ENCODE results near the gene ADORA2A.

DNA sequence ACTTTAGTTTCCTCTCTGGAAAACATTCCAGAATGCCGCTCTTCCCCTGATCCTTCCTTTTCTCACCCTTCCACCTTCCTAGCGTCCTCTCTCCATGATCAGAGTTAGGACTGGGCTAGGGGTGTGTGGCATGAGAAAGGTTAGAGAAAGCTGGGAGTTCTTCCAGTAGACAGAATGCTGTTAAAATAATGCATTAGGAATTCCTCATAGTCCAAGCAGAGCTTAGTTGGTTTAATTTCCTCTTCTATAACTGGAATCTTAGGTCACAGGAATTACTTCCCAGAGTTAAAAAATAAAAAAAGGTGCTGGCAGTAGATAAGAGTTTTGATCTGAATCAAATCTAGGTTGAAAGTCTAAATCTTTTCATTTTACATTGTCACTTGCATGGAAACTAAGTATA, 37.2 kb upstream of the ADORA2A start:
- no peak for TF ChIP-seq CTCF (IDR thresholded peaks at IDR 0.05; ENCODE audit: insufficient read depth, low read length, poor library complexity, severe bottlenecking)
- TF ChIP-seq EZH2phosphoT487 (conservative IDR thresholded peaks at IDR 0.05; ENCODE audit: low read length) = no peak
